Activated naive CD4-positive, alpha-beta T cell treated with anti-CD3 and anti-CD28 coated beads for 36 hours (primary cell): ENCODE data around the gene KCNG2. TPM values are rescaled to one million over a fixed set of nuclear protein-coding genes. Genes with fewer than 3 reads are reported as not detected.

Experiments
- CTCF ChIA-PET: fragments of 350-600 bp; sonication (Branson Sonifier 250); formaldehyde crosslinking; loops from one replicate; lab custom pipeline; 2021; ENCODE audit warnings: antibody characterized with exemption; lab: Charles Lee
- DNase-seq: peaks from one replicate; pipeline ENCODE4 v3.0.0-alpha.2; 2020
- H3K27ac Mint-ChIP-seq: one replicate; pipeline ENCODE4 v1.8.0; 2021; ENCODE audit warnings: mild to moderate bottlenecking, mixed read lengths
- H3K27me3 Mint-ChIP-seq: one replicate; pipeline ENCODE4 v1.8.0; 2021; ENCODE audit warnings: low read depth, mixed read lengths
- H3K36me3 Mint-ChIP-seq: one replicate; pipeline ENCODE4 v1.8.0; 2021; ENCODE audit warnings: low read depth, mixed read lengths
- H3K4me1 Mint-ChIP-seq: one replicate; pipeline ENCODE4 v1.8.0; 2021; ENCODE audit warnings: low read depth, mixed read lengths
- H3K4me3 Mint-ChIP-seq: one replicate; pipeline ENCODE4 v1.8.0; 2021; ENCODE audit warnings: mild to moderate bottlenecking, moderate library complexity, mixed read lengths
- H3K9me3 Mint-ChIP-seq: one replicate; pipeline ENCODE4 v1.8.0; 2021; ENCODE audit warnings: mixed read lengths
- intact Hi-C: fragments of 100-400 bp; cut with micrococcal nuclease; formaldehyde crosslinking; loops from one replicate; pipeline ENCODE4 v1.15.1; 2023
- total RNA-seq, 2 experiments: library from RNA; stranded (reverse); gene quantifications; one replicate each; pipeline ENCODE4 v1.2.3, GENCODE V29; 2021

The KCNG2 gene
- total RNA-seq, 2 experiments from 2014 or later: not detected

DNA sequence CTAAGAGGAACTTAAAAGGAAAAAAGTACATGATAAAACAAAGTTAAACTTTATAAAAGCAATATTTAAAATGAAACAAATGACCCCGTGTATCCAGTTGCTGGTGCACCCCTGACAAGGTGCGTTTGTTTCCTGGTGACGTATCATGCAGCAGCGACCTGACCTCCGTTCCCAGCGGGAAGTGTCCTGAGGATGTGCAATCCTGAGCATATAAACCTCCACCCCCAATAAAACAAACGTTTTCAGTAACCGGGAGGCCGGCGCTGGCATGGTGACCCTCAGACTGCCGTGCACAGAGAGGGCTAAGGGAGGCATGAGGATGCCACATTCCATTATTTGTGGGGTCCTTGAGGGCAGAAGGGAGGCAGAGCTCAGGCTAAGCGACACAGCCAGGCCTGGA, 138.9 kb downstream of the KCNG2 start:
- H3K9me3 Mint-ChIP-seq: peaks cover 48% of the 10 kb centered on the region
- DNase-seq: no peak
- intact Hi-C loops: no loop called here
- H3K4me1 Mint-ChIP-seq: no peaks in the 10 kb centered on the region
- no peak overlapping the region for H3K4me3 Mint-ChIP-seq
- no peak overlapping the region for H3K27ac Mint-ChIP-seq
- peaks cover 88% of the 10 kb centered on the region for H3K36me3 Mint-ChIP-seq
- CTCF ChIA-PET: no interaction called here
- no peaks in the 10 kb centered on the region for H3K27me3 Mint-ChIP-seq

DNA sequence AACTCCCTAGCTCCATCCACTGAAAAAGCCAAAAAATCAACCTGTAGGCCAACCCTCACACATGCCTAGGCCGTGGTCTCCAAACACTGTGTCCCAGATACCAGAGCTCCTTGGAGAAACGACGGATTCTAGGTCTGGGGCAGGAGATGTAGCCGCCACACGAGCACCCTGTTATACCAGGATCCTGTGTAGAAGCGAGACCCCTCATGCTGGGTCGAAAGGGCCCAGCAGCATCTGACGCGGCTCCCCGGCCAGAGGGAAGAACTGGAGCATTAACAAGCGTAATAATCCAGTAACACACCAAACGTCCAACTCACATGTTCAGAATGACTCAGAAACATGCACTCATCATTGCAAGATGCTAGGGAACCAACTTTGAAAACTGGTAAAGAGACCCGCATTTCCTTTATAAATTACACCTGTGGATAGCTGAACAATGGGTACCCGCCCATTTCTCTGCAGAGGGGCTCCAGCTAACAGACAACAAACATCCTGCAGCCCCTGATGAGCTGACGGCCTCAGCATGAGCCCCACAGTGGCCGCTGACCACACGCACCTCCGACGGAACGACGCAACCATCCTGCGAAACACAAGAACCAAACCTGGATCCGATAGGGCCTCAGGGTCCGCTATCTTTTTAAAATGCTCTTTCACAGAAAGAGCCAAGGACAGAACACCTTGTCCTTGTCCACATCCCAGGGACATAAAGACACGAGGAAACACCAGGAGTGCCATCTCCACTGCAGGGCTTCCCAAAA, 139.5 kb downstream of the KCNG2 start:
- H3K27me3 Mint-ChIP-seq: no peaks in the 10 kb centered on the region
- H3K36me3 Mint-ChIP-seq: peaks cover 90% of the 10 kb centered on the region
- no peak for DNase-seq
- CTCF ChIA-PET: no interaction called here
- no peaks in the 10 kb centered on the region for H3K4me1 Mint-ChIP-seq
- H3K4me3 Mint-ChIP-seq: no peak overlapping the region
- H3K9me3 Mint-ChIP-seq: peaks cover 45% of the 10 kb centered on the region
- no peak overlapping the region for H3K27ac Mint-ChIP-seq
- intact Hi-C loops: no loop called here

DNA sequence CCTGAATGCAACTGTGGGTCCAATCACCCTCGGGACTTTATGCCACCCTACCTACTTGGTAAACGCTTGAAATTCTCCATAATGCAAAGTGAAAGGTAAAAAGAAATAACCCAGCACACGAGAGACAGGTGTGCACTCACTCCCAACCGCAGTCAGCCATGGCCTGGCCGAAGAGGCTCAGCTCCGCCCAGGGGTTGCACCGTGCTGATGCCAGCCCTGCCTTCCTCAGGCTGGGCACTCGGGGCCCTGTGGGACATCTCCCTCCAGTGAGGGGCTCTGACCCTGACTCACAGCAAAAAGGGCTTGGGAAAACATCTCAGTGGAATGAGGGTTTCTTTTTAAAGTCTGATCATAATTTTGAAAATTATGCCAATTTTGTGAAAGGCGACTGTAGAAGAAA, 140.5 kb downstream of the KCNG2 start:
- Mint-ChIP-seq H3K4me3 (no peak overlapping the region), H3K36me3 (peaks cover 84% of the 10 kb centered on the region)
- CTCF ChIA-PET: interaction anchor here (0.5 kb wide), 1 partner anchor 188 kb away, joined by 5 read pairs; no protein-coding TSS in a partner anchor

DNA sequence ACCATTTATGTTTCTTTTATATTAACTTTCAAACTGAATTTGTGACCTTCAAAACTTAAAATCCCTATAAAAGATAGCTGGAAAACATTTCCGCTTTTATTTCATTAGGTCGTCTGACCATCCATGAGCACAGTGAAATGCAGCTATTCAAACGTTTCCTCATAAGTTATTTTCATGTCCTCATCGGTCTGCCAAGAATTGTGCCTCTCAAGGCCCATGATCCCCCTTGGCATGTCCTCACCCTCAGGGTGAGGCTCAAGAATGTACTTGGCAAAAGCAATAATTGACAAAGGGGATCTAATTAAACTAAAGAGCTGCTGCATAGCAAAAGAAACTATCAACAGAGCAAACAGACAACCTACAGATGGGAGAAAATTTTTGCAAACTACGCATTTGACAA, 141.4 kb downstream of the KCNG2 start:
- Mint-ChIP-seq H3K9me3 (peaks cover 30% of the 10 kb centered on the region), H3K4me3 (no peak overlapping the region), H3K27me3 (no peaks in the 10 kb centered on the region), H3K36me3 (peaks cover 76% of the 10 kb centered on the region), H3K4me1 (peaks cover 1% of the 10 kb centered on the region), H3K27ac (no peak overlapping the region)
- CTCF ChIA-PET: no interaction called here
- DNase-seq: no peak
- intact Hi-C loops: no loop called here

More for the DNA sequence above, 140.5 kb downstream of the KCNG2 start:
- Mint-ChIP-seq H3K4me1 (no peaks in the 10 kb centered on the region), H3K27ac (no peak overlapping the region), H3K27me3 (no peaks in the 10 kb centered on the region), H3K9me3 (peaks cover 36% of the 10 kb centered on the region)
- intact Hi-C loops: no loop called here
- DNase-seq: no peak

DNA sequence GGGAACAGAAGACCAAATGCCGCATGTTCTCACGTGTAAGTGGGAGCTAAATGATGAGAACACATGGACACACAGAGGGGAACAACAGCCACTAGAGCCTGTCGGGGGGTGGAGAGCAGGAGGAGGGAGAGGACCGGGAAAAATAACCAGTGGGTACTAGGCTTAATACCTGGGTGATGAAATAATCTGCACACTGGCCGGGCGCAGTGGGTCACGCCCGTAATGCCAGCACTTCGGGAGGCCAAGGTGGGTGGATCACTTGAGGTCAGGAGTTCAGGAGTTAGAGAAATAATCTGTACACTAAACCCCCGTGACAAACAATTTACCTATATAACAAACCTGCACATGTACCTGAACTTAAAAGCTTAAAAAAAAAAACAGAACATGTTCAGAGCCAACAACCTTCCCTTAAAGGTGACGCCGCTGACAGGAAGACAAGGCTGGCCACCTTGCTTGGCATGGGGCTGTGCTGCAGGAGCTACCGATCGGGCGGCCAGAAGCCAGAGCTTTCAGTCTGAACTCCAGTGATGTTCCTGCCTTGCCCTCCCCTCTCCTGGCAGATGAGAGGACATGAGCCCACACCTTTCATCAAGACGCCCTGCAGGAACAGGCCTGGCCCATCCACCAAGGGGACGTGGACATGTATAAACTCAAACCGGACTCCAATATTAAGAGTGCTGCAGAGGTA, 142.5 kb downstream of the KCNG2 start:
- intact Hi-C loops: no loop called here

DNA sequence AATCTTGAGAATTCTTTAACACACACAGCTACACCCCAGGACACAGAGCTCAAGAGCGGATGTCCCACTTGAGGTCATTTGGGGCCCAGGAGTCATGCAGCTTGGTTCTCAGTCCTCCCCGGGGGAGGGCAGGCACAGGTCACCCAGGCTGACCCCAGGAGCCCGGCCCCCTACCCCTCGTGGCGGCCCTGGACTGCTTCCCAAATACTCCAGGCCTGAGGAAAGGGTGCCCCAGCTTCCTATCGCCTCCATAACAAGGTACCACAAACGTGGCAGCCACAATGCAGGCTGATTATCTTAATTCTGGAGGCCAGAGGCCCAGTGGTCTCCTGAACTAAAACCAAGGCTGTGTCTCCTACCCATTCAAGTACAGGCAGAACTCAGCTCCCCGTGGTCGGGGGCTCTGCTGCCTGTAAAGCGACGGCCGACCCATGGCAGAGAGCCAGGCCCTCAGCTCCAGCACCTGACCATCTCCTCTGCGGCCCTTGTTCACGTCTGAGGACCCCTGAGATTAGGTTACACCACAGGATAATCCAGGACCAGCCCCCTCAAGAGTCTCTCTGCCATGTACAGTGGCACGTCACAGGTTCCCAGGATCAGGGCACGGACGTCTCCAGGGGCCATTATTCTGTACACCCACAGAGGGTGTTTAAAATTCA, 143.2 kb downstream of the KCNG2 start:
- Mint-ChIP-seq H3K27me3 (no peaks in the 10 kb centered on the region), H3K27ac (no peak overlapping the region), H3K36me3 (peaks cover 58% of the 10 kb centered on the region), H3K9me3 (peaks cover 18% of the 10 kb centered on the region), H3K4me1 (peaks cover 17% of the 10 kb centered on the region), H3K4me3 (no peak overlapping the region)
- CTCF ChIA-PET: no interaction called here
- no peak for DNase-seq
- intact Hi-C loops: no loop called here

More for the DNA sequence above, 142.5 kb downstream of the KCNG2 start:
- no peak overlapping the region for H3K27ac Mint-ChIP-seq
- H3K27me3 Mint-ChIP-seq: no peaks in the 10 kb centered on the region
- CTCF ChIA-PET: no interaction called here
- peaks cover 13% of the 10 kb centered on the region for H3K4me1 Mint-ChIP-seq
- H3K36me3 Mint-ChIP-seq: peaks cover 65% of the 10 kb centered on the region
- no peak overlapping the region for H3K4me3 Mint-ChIP-seq
- DNase-seq: no peak
- peaks cover 23% of the 10 kb centered on the region for H3K9me3 Mint-ChIP-seq

DNA sequence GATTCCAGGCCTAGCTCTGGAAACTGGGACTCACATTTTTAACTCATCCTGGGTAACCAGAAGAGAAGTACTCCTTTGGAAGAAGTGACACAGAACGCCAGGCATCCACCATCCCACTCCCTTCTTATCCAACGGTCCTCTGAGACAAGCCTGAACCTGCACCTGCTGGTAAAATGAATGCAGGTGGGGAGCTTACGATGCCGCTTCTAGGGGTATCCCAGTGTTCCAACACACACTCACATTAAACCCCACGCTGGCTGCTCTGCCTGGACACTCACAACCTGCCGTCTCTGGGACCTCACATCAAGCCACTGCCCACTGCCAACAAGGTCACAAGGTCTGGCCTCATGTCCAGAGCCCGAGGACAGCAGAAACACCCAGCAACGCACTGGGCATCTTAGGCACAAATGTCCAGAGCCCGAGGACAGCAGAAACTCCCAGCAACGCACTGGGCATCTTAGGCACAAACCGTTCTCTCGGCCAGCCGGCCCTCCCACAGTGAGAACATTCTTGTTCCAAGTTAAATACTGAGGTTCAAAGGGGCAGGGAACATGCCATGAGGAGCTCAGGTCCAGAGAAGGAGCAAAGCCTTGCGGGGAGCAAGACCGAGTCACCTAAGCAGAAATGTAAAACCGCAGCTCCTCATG, 143.9 kb downstream of the KCNG2 start:
- CTCF ChIA-PET: no interaction called here
- Mint-ChIP-seq H3K4me1 (peaks cover 21% of the 10 kb centered on the region), H3K27me3 (no peaks in the 10 kb centered on the region), H3K27ac (peak overlapping the region; percentile 63), H3K36me3 (peaks cover 51% of the 10 kb centered on the region), H3K9me3 (peaks cover 13% of the 10 kb centered on the region), H3K4me3 (no peak overlapping the region)
- no peak for DNase-seq
- intact Hi-C loops: no loop called here

DNA sequence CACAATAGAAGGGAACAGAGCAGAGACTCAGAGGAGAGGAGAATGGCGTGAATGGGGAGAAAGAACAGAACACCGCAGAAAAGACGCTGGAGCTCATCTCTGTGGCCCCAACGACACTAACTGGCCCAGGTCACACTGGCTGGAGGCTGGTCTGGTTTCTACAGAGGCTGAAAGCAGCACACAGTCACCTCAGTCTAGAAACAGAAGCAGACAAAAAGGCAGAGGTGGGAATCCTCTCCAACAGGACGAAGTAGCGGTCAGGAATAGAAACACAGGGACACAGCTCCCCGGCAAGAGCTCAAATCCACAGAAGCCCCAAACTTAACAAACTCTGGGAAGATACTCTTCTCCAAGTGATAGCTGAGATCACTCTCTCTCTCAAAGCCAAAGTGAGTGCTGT, 144.5 kb downstream of the KCNG2 start:
- intact Hi-C loops: no loop called here
- Mint-ChIP-seq H3K36me3 (peaks cover 45% of the 10 kb centered on the region), H3K4me3 (no peak overlapping the region), H3K9me3 (peaks cover 9% of the 10 kb centered on the region), H3K27ac (peak overlapping the region; percentile 63), H3K27me3 (no peaks in the 10 kb centered on the region), H3K4me1 (peaks cover 23% of the 10 kb centered on the region)
- DNase-seq: no peak
- CTCF ChIA-PET: no interaction called here

DNA sequence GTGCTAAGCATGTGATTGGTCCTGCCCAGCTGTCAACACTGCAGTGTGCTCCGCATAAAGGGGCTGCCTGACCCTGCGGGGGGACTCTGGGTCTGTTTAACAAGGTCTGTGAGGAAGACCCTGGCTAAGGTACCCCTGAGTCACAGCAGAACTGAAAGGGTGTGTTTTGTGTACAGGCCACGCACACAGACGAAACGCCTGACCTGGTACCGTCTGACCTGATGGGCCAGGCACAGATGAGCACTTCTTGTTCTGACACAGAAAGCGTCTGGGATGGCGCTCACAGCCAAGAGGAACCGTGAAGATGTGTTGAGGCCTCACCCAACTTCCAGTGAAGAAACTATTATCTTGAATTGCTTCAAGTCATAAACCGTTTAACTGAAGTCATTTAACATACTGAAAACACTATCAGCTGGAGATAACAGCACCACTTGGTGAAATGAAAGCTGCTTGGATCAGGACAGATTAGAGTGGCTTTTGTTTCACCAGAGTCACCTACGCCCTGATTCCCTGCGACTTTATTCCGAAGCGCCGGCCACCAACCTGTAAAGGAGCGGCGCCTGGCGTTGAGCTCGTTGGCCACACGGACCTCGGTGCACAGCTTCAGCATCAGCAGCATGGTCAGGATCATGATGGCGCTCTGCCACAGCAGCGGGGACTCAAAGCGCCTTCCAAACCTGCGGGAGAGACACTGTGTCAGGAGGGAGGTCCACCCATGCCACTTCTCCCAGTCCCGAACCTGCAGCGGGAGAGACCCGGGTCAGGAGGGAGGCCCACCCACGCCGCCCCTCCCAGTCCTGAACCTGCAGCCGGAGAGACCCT, 145.3 kb downstream of the KCNG2 start:
- Mint-ChIP-seq H3K4me3 (no peak overlapping the region), H3K27me3 (no peaks in the 10 kb centered on the region), H3K27ac (no peak overlapping the region), H3K4me1 (peaks cover 26% of the 10 kb centered on the region), H3K9me3 (peaks cover 4% of the 10 kb centered on the region), H3K36me3 (peaks cover 37% of the 10 kb centered on the region)
- CTCF ChIA-PET: interaction anchor here (0.5 kb wide), 1 partner anchor 296 kb away, joined by 4 read pairs; no protein-coding TSS in a partner anchor
- DNase-seq: no peak
- intact Hi-C loops: no loop called here

DNA sequence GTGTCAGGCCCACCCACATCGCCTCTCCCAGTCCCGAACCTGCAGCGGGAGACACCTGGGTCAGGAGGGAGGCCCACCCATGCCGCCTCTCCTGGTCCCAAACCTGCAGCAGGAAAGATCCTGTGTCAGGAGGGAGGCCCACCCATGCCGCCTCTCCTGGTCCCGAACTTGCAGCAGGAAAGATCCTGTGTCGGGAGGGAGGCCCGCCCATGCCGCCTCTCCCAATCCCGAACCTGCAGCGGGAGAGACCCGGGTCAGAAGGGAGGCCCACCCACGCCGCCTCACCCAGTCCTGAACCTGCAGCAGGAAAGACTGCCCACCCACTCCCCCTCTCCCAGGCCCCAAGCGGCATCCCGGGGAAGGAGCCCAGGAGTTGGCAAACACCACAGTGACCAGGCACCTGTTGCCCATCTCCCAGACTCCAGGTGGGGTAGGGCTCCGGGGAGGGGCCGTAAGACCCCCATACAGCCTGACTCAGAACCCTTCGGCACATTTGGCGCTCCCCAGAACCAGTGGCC, 145.9 kb downstream of the KCNG2 start:
- H3K4me3 Mint-ChIP-seq: no peak overlapping the region
- CTCF ChIA-PET: interaction anchor here (0.5 to 1.0 kb wide), 2 partner anchors 81 to 296 kb away, joined by 3 to 4 read pairs; no protein-coding TSS in a partner anchor
- H3K27me3 Mint-ChIP-seq: no peaks in the 10 kb centered on the region
- peaks cover 28% of the 10 kb centered on the region for H3K4me1 Mint-ChIP-seq
- intact Hi-C loops: no loop called here
- no peak for DNase-seq
- peaks cover 32% of the 10 kb centered on the region for H3K36me3 Mint-ChIP-seq
- H3K27ac Mint-ChIP-seq: no peak overlapping the region
- H3K9me3 Mint-ChIP-seq: no peaks in the 10 kb centered on the region

DNA sequence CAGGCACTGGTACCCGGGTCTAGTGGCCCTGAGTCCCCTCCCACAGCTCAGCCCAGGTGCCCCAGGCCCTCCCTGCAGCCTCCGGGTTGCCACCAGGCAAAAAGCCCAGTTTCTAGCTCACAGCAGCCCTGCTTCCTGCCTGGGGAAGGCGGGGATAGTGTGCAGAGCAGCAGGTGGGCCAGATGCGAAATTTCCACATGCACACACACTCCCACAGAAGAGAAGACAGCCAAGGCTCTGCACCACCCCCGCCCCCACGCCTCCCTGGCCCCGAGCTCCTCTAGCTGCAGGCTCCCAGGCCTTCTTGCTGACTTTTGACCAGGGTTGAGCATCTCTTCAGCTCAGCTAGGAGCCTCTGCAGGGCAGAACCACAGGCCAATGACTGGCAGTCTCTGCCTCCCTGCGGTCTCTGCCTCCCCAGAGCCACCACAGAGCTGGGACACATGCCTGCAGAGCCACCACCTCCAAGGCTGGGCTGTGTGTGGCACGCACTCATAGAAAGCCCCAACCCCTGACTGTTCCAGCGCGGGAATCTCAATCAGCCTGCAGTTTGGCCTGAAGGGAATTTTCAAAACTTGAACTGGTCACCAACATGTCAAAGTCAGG, 146.5 kb downstream of the KCNG2 start:
- Mint-ChIP-seq H3K27ac (peak overlapping the region; percentile 30), H3K27me3 (no peaks in the 10 kb centered on the region), H3K4me1 (peaks cover 33% of the 10 kb centered on the region), H3K4me3 (no peak overlapping the region), H3K36me3 (peaks cover 30% of the 10 kb centered on the region), H3K9me3 (no peaks in the 10 kb centered on the region)
- CTCF ChIA-PET: interaction anchor here (1.0 kb wide), 1 partner anchor 80 kb away, joined by 3 read pairs; no protein-coding TSS in a partner anchor
- DNase-seq: peak; percentile 40
- intact Hi-C loops: no loop called here
